ENCODE results near the gene RAD51AP1. TPM values are rescaled to one million over a fixed set of nuclear protein-coding genes. Genes with fewer than 3 reads are reported as not detected.

The RAD51AP1 gene
- total RNA-seq, 1 experiment from 2014 or later = 45.2 TPM

DNA sequence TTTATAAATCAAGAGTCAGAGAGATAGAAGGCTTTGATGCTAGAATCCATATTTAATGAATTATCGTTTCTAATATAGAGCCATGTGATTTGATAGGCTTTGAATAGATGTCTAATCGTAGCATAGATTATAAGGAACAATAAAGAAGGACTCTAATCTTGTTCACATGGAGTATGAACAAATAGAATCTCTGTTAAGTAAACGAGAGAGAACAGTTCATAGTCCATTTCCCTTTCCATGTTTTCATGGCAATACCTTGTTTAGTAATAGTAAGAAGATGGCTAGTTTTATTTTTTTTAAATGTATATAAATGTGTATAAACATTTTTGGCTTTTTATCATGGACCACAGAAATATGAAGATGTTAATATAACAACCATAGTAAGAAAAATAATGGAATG, 32.3 kb upstream of the RAD51AP1 start:
- H3K4me1 Mint-ChIP-seq = peaks cover 7% of the 10 kb centered on the region
- TF ChIP-seq ZNF671 (CRISPR knock-in tag; IDR thresholded peaks at IDR 0.05) (no peak), MYBL2 (CRISPR knock-in tag; IDR thresholded peaks at IDR 0.05) (no peak), ZNF396 (CRISPR knock-in tag; IDR thresholded peaks at IDR 0.05; ENCODE audit: borderline replicate concordance) (no peak), ESRRA (CRISPR knock-in tag; IDR thresholded peaks at IDR 0.05; ENCODE audit: borderline replicate concordance) (no peak), TEAD4 (CRISPR knock-in tag; IDR thresholded peaks at IDR 0.05) (no peak), TCF7 (CRISPR knock-in tag; IDR thresholded peaks at IDR 0.05; ENCODE audit: low read depth) (no peak), NFYB (CRISPR knock-in tag; conservative IDR thresholded peaks at IDR 0.05; ENCODE audit: low read depth) (no peak), NR1H2 (CRISPR knock-in tag; IDR thresholded peaks at IDR 0.05) (no peak), ZNF138 (CRISPR knock-in tag; conservative IDR thresholded peaks at IDR 0.05) (no peak)
- TF ChIP-seq, protein P1, sequence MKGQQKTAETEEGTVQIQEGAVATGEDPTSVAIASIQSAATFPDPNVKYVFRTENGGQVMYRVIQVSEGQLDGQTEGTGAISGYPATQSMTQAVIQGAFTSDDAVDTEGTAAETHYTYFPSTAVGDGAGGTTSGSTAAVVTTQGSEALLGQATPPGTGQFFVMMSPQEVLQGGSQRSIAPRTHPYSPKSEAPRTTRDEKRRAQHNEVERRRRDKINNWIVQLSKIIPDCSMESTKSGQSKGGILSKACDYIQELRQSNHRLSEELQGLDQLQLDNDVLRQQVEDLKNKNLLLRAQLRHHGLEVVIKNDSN (CRISPR knock-in tag; IDR thresholded peaks at IDR 0.05) = no peak
- TF ChIP-seq, protein P2, sequence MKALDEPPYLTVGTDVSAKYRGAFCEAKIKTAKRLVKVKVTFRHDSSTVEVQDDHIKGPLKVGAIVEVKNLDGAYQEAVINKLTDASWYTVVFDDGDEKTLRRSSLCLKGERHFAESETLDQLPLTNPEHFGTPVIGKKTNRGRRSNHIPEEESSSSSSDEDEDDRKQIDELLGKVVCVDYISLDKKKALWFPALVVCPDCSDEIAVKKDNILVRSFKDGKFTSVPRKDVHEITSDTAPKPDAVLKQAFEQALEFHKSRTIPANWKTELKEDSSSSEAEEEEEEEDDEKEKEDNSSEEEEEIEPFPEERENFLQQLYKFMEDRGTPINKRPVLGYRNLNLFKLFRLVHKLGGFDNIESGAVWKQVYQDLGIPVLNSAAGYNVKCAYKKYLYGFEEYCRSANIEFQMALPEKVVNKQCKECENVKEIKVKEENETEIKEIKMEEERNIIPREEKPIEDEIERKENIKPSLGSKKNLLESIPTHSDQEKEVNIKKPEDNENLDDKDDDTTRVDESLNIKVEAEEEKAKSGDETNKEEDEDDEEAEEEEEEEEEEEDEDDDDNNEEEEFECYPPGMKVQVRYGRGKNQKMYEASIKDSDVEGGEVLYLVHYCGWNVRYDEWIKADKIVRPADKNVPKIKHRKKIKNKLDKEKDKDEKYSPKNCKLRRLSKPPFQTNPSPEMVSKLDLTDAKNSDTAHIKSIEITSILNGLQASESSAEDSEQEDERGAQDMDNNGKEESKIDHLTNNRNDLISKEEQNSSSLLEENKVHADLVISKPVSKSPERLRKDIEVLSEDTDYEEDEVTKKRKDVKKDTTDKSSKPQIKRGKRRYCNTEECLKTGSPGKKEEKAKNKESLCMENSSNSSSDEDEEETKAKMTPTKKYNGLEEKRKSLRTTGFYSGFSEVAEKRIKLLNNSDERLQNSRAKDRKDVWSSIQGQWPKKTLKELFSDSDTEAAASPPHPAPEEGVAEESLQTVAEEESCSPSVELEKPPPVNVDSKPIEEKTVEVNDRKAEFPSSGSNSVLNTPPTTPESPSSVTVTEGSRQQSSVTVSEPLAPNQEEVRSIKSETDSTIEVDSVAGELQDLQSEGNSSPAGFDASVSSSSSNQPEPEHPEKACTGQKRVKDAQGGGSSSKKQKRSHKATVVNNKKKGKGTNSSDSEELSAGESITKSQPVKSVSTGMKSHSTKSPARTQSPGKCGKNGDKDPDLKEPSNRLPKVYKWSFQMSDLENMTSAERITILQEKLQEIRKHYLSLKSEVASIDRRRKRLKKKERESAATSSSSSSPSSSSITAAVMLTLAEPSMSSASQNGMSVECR (CRISPR knock-in tag; IDR thresholded peaks at IDR 0.05; ENCODE audit: borderline replicate concordance) = no peak
- TF ChIP-seq, protein P3, sequence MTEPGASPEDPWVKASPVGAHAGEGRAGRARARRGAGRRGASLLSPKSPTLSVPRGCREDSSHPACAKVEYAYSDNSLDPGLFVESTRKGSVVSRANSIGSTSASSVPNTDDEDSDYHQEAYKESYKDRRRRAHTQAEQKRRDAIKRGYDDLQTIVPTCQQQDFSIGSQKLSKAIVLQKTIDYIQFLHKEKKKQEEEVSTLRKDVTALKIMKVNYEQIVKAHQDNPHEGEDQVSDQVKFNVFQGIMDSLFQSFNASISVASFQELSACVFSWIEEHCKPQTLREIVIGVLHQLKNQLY (CRISPR knock-in tag; IDR thresholded peaks at IDR 0.05) = no peak
- TF ChIP-seq, protein P4, sequence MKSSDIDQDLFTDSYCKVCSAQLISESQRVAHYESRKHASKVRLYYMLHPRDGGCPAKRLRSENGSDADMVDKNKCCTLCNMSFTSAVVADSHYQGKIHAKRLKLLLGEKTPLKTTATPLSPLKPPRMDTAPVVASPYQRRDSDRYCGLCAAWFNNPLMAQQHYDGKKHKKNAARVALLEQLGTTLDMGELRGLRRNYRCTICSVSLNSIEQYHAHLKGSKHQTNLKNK (CRISPR knock-in tag; IDR thresholded peaks at IDR 0.05) = no peak
- no peaks in the 10 kb centered on the region for H3K27me3 Mint-ChIP-seq (ENCODE audit: low read depth)
- no peak overlapping the region for H3K27ac Mint-ChIP-seq
- ATAC-seq (no peak), DNase-seq (ENCODE audit: low spot score) (no peak)
- ChIA-PET POLR2A (no interaction called here), CTCF (no interaction called here)
- H3K9me3 Mint-ChIP-seq = no peaks in the 10 kb centered on the region
- no peak overlapping the region for H3K4me3 Mint-ChIP-seq
- H3K36me3 Mint-ChIP-seq = peaks cover 14% of the 10 kb centered on the region

DNA sequence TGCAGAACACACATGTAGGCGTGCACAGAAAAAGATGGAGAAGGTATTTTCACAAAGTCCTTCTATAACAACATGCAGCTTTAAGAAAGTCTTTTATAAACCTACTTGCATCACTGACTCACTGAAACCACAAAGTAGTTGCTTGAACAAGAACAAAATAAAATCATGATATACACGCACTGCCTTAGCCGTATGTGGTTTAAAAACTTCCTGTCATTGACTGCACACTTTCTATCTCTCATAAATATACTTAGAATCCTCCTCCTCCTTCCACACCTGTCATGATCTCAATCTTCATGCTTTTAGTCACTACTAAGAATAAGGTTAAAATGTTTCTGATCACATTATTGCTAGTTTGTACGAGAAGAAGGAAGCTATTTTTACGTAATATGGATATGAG, 31.8 kb upstream of the RAD51AP1 start:
- Mint-ChIP-seq H3K27me3 (ENCODE audit: low read depth) (no peaks in the 10 kb centered on the region), H3K27ac (no peak overlapping the region), H3K36me3 (peaks cover 11% of the 10 kb centered on the region), H3K4me1 (peaks cover 7% of the 10 kb centered on the region), H3K9me3 (no peaks in the 10 kb centered on the region), H3K4me3 (no peak overlapping the region)
- ChIA-PET POLR2A (no interaction called here), CTCF (no interaction called here)
- ATAC-seq (no peak), DNase-seq (ENCODE audit: low spot score) (no peak)
- no peak for TF ChIP-seq ELF4 (CRISPR knock-in tag; IDR thresholded peaks at IDR 0.05; ENCODE audit: low read depth)
- TF ChIP-seq ZNF232 (CRISPR knock-in tag; IDR thresholded peaks at IDR 0.05) = no peak
- TF ChIP-seq, protein P2 (CRISPR knock-in tag; IDR thresholded peaks at IDR 0.05; ENCODE audit: borderline replicate concordance) = no peak
- TF ChIP-seq, protein P5, sequence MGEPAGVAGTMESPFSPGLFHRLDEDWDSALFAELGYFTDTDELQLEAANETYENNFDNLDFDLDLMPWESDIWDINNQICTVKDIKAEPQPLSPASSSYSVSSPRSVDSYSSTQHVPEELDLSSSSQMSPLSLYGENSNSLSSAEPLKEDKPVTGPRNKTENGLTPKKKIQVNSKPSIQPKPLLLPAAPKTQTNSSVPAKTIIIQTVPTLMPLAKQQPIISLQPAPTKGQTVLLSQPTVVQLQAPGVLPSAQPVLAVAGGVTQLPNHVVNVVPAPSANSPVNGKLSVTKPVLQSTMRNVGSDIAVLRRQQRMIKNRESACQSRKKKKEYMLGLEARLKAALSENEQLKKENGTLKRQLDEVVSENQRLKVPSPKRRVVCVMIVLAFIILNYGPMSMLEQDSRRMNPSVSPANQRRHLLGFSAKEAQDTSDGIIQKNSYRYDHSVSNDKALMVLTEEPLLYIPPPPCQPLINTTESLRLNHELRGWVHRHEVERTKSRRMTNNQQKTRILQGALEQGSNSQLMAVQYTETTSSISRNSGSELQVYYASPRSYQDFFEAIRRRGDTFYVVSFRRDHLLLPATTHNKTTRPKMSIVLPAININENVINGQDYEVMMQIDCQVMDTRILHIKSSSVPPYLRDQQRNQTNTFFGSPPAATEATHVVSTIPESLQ (CRISPR knock-in tag; IDR thresholded peaks at IDR 0.05) = no peak
- TF ChIP-seq FOXJ3 (CRISPR knock-in tag; IDR thresholded peaks at IDR 0.05; ENCODE audit: borderline replicate concordance) = no peak
- TF ChIP-seq TCF7 (CRISPR knock-in tag; IDR thresholded peaks at IDR 0.05; ENCODE audit: low read depth) = no peak
- TF ChIP-seq MYBL2 (CRISPR knock-in tag; IDR thresholded peaks at IDR 0.05) = no peak
- TF ChIP-seq ZNF423 (CRISPR knock-in tag; IDR thresholded peaks at IDR 0.05) = no peak
- TF ChIP-seq, protein P1 (CRISPR knock-in tag; IDR thresholded peaks at IDR 0.05) = no peak
- TF ChIP-seq, protein P6, sequence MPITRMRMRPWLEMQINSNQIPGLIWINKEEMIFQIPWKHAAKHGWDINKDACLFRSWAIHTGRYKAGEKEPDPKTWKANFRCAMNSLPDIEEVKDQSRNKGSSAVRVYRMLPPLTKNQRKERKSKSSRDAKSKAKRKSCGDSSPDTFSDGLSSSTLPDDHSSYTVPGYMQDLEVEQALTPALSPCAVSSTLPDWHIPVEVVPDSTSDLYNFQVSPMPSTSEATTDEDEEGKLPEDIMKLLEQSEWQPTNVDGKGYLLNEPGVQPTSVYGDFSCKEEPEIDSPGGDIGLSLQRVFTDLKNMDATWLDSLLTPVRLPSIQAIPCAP (CRISPR knock-in tag; IDR thresholded peaks at IDR 0.05) = no peak
- TF ChIP-seq JAZF1 (CRISPR knock-in tag; IDR thresholded peaks at IDR 0.05) = no peak
